Fibroblast of skin of left biceps (primary cell): Measurements from ENCODE around the gene ATP6V0A1.
A peak's percentile ranks its signal among the peaks of the same experiment; 100 is the strongest.
"Not testable (repeated sequence)": the region's sequence is repeated elsewhere in the genome, so short reads cannot be mapped to it uniquely, and the experiment has no call there.

ENCODE experiments used
- DNase-seq, 2 experiments: peaks; one replicate each; pipeline ENCODE4 v3.0.0-alpha.2; 2013; ENCODE audit warnings: low read depth in 2 of 2

ATP6V0A1 gene

DNA sequence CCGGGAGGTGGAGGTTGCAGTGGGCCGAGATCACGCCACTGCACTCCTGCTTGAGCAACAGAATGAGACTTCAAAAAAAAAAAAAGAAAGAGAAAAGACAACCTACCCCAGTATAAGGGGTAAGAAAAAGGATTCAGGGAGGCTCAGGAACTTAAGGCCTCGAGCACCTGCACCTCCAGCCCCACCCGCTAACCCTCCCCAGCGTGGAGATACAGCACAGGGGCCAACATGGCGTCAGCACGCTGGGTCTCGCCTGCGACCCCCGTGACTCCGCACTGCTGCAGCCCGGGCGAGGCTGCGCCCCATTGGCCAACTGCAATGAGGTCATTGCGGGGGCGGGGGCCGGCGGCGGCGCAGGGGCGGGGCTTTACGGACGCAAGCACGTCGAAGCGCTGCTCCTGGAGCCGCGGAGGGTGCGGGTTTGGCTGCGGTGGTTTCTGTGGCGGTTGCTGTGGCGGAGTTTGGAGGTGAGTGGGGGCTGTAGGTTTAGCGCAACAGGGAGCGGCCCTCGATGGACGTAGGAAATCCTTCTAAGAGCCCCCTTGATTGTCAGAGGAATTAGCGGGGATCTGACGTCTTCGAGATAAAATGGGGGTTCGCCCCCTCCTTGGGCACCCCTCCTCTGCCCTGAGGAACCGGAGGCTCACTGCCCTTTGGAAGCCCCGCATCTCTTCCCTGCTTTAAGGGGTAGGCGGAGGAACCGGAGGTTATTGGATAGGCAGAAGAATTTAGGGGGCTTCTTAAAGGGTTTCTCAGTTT is at the start of gene ATP6V0A1:
ATP6V0A1 (plus strand) TSS at position 382 of the 759 bp plus-strand sequence. CDS start 2,017 bp downstream, outside the sequence.
- DNase-seq: peak in 1 of 2 experiments; percentile 44

DNA sequence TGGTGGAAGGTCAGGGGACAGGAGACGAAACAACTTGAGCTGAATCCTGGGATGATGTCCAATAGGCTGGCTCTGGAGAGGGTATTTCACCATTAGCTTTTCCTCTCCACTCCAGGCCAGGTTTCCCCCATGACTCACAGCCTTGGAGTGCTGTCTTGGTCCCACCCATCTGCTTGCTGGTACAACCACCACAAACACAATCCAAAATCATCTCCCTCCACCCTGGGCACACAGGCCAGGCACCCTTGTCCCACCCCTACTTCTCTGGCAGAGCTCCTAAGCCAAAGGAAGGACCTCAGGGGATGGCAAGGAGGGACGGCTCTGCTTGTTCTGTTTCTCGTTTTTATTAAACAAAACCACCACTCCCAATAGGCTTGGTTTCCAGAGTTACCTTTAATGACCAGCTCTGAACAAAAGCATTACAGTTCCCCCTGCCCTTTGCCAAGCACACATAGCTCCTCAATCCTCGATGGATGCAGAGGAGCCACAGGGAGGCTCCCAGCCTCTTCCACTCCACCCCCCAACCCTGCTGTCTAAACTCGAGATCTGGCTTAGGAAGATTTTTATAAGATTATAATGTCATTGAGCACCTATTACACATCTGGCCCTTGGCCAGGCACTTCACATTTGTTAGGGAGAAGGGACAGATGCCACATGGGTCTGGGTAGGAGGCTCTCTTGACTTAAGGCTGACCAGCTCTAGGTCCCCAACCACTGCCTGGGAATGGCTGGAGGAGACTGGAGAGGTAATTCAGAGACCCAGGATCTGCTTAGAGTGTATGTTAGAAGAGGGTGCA is 49.0 kb upstream of the ATP6V0A1 start:
- DNase-seq: no peak

DNA sequence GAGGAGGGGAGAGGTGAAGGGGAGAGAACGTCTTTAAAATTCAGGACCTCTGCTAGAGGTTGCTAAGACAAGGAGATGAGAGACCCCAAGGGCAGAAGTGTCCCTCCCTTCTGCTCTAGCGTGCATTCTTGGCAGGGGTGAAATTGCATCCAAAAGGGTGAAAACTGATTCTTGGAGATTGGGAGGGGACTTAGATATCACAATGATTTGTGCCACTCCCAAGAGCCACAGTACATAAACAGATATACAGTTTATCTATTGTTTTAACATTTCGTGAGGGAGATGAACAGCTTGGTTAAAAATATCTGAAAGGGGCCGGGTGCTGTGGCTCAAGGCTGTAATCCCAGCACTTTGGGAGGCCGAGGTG is 48.4 kb upstream of the ATP6V0A1 start:
- DNase-seq: no peak

DNA sequence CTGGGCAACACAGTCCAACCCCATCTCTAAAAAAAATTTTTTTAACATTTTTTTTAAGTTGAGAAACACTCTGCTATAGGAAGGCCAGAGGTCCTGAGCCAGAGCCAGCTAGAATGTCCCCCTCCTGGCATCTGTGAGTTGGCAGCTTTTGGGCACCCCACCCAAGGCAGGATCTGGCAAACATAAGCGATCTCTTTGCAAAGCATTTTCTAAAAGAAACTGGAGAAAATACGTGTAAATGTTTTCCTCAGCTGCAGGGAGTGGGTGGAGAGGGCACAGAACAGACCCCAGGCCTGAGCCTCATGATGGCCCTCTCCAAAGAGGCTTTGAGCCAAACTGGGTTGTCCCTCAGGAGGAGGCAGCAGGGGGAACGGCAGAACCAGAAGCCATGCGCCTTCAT is 47.3 kb upstream of the ATP6V0A1 start:
- DNase-seq: no peak

DNA sequence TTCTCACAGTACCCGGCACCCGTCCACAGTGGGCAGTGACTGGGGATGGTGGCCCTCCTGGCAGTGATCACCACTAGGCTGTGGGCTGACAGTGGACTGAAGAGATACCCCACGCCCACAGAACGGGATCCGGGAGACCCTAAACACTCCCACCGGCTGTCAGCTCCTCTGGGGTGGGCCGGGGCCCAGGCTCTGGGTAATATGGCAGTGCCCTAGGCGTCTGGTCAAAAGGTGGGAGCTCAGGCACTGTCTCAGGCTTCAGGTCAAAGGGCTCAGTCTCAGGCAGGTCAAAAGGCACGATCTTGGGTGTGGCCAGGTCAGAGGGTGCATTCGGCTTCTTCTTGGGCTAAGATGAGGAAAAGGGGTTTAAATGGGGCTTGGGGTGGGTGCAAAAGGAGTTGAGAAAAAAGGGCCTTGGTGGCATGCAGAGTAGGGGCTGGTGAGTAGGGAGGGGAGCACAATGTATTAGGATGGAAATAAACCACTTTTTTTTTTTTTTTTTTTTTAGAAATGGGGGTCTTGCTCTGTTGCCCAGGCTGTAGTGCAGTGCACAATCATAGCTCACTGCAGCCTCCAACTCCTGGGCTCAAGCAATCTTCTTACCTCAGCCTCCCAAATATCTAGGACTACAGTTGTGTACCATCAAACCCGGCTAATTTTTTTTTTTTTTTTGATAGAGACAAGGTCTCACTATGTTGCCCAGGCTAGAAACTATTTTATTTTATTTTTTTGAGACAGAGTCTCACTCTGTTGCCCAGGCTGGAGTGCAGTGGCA is 46.6 kb upstream of the ATP6V0A1 start:
- DNase-seq: no peak

DNA sequence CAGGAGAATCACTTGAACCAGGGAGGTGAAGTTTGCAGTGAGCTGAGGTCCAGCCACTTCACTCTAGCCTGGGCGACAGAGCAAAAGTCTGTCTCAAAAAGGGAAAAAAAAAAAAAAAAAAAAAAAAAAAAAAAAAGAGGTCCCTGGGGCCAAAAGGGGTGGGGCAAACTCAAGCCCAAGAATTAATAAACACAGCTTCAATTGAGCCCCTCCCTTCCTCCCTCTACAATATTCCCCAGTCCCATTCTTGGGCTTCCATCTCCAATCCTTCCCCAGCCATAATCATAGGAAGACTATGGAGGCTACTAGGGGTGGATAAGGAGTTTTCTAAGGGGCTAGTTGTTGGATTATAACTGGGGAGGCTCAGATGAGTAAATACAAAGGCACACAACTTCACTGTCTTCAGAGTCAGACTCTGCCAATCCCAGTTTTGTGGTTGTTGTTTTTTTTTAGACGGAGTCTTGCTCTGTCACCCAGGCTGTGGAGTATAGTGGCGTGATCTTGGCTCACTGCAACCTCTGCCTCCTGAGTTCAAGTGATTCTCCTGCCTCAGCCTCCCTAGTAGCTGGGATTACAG is 45.1 kb upstream of the ATP6V0A1 start:
- no peak for DNase-seq

DNA sequence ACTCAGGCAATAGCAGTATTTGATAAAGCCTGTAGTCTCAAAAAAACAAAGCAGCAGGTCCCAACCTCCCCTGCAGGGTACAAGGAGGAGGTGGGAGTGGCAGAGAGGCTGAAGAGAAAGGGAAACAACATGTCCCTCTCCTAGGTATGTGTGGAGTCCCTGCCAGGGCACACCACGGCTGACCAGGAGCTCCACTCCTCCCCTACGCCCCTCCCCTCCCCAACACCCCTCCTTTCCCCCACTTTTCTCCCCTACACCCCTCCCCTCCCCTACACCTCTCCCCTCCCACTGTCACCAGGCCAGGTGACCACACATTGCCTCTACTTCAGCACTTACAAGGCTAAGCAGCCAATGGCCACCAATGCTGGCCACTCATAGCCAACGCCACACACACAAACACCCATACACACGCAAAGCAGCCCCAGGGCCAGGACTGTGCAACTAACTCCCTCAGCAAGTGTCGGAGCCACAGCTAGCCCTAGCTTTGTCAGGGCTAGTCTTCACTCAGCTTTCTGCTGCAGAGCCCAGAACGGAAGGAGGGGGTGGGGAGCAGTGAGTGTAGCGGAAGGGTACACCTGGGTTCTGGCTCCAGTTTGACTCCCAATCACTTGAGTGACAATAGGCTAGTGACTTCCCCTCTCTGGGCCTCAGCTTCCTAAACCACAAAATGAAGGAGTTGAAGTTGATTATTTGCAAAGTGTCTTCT is 43.8 kb upstream of the ATP6V0A1 start:
- no peak for DNase-seq

DNA sequence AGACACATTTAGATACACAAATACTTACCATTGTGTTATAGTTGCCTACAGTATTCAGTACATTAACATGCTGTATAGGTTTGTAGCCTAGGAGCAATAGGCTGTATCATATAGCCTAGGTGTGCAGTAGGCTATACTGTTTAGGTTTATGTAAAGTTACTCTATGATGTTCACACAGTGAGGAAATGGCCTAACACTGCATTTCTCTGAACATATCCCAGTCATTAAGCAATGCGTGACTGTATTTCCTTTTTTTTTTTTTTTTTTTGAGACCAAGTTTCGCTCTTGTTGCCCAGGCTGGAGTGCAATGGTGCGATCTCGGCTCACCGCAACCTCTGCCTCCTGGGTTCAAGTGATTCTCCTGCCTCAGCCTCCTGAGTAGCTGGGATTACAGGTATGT is 40.7 kb upstream of the ATP6V0A1 start:
- DNase-seq: not testable (repeated sequence)

DNA sequence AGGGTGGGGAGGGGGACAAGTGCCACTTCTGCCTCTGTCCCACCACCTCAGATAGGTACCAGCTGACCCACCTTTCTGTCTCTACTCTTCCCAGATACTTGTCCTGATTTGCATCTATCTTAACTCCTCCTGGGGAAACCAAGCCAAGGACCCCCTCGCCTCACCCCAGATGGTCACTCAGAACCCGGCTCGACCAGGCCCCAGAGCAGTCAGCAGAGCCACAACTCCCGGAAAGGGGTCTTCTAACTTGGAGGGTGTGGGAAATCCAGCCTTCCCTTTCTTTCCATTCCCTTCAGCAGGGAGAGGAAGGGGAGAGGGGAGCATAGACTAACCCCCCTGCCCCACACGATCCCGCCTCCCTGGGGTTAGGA is 37.6 kb upstream of the ATP6V0A1 start:
- DNase-seq: no peak

DNA sequence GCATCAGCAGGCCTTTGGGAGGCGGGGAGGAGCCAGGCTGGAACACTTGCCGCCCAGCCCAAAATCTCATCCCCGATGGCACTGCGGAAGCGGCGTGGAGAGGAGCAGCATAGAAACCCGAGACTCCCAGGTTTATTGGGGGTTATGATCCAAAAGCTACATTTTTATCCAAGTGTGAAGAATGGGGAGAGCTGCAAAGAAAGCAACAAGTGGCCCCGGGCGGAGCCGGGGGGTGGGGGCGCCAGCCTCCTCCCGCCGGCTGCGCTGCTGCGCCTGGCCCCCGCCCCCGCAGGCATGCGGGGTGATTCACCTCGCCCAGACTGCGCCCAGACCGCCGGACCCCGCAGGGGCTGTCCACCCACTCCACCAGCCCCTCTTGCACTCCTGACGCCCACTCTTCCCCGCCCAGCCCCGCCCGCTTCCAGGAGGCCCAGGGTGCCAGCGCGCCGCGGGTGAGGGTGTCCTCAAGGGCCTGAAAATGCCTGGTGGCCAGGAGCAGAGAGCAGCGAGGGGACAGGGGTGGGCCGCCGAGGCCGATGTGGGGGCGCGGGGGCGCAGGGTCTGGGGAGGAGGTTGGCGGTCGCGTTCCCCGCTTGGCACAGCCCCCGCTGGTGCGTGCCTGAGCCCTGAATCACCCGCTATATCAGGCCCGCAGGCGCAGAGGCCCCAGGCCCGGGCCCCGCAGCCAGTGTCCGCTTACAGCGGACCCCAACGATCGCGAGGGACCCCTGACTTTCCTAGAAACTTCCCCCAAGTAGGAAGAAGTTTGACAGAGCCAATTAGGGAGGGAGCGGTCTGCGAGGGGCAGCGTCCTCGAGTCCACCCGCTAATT is 37.0 kb upstream of the ATP6V0A1 start:
- no peak for DNase-seq

DNA sequence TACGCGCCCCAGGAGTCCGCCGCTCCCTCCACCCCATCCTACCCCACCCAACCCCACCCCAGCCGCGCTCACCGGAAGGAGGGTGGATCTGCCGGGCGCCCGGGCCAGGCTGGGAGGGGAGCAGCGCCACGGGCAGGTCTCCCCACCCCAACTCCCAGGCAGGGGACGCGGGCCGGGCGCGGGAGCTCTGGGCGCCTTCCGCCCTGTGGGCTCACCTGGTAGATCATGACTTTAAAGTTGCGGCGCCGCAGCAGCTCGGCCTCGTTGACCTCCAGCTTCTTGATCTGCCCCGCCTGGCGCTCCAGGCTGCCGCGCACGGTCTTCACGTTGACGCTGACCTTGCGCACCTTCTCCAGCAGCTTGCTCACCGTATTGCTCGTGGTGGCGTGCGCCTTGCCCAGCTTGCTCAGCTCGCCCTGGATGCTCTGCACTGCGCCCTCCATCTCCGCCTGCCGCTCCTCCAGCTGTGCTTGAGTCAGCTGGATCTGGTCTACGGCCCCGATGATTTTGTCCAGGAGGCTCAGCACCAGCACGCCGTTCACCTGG is 36.2 kb upstream of the ATP6V0A1 start:
- no peak for DNase-seq

DNA sequence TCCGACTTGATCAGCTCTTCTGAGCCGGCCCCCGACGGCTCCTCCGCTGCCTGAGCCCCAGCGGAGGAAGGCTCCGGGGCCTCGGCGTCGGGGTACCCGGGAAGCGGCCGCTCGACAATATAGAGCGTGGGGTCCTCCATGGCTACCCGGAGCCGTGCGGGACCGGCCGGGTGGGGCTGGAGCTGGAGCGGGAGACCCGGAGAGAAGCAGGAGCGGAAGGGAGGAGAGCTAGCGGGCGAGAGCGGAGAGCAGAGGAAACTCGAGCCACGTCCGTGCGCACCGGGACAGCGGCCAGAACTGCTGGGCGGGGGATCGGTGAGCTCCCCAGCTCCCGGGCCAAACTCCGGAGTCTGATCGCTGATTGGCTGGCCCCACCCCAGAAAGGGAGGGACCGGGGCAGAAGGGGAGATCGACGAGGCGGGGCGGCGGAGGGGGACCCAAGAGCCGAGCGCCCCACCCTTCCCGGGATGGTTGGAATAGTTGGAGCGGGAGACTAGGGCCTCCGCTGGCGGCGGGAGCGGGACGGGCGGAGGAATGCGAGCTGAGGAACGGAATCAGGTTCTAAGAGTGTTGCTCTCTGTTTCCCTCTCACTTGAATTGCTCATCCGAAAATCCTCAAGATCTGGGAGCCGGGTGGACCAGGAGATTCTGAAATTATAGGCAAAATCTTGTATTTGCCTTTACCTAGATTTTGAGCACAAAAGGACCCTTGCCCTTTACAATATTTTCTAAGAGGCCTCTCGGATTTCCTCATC is 35.5 kb upstream of the ATP6V0A1 start, which contains the start of gene CAVIN1:
CAVIN1 (minus strand) TSS at position 299 of the 755 bp plus-strand sequence; CDS start at position 140, 159 bp downstream.
- DNase-seq: peak; percentile 98 to 99

DNA sequence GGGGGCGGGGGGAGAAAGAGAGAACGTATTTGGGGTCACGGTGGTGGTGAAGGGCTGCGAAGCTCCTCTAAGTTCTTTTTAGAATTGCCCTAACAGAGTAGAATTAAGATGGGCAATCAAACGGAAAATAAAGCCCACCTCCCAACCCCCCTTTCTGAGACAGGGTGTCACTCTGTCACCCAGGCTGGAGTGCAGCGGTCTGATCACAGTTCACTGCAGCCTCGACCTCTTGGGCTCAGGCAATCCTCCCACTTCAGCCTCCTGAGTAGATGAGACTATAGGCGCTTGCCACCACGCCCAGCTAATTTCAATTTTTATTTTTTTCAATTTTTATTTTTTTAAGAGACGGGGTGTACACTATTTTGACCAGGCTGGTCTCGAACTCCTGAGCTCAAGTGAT is 34.9 kb upstream of the ATP6V0A1 start:
- no peak for DNase-seq

DNA sequence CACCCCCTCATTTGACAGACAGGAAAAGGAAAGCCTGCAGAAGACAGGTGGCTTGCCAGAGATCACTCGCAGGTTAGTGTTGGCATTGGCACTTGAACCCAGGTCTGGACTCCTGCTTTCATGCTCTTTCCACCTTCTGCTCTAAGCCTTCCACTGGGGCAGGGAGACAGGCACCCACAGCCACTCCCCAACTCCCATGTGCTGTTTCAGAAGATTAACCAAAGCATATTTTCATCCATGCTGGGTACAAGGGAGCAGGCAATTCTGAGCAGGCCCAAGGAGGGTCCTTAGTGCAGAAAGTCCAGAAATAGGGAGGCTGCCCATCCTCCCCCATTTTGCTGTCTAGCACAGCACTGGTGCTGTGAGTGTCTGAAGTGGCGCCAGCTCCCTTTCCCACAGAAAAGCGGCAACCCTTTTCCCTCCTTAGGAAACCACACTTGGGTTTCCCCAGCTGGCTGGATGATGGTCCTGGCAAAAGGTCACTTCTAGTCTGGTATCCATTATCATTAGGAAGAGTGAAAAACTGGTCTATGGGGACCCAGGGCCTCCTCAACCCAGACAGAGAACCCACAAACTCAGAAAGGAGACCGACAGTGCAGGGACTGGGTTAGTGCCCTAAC is 33.6 kb upstream of the ATP6V0A1 start:
- no peak for DNase-seq

DNA sequence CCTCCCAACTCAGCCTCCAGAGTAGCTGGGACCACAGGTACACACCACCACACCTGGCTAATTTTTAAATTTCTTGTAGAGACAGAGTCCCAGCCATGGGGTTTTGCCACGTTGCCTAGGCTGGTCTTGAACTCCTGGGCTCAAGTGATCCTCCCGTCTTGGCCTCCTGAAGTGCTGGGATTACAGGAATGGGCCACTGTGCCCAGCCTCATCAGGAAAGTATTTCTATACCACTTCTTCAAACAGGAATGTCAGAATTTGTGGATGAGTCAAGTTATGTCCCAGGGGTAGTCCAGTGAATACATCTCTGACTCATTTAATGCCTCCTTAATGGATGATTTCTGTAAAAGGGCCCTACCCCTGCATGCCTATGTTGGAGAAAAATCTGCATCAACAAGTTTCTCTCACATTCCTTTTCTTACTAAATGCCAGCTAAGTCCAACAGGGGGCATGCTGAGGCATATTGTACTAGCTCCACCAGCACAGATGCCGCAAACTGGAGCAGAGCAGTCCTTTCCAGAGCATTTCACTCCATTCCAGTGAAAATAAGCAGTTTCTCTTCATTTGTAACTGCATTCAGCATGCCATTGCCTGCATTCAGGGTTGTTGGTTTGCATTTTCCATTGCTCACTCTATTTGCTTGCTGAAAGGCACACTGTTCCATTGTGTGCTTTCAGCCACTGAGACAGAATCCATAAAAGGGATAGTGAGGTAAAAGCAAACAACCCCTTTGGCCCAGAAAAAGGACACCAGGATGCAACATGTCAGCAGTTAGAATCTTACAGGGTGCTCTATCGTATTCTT is 30.3 kb upstream of the ATP6V0A1 start:
- peak; percentile 98 for DNase-seq

DNA sequence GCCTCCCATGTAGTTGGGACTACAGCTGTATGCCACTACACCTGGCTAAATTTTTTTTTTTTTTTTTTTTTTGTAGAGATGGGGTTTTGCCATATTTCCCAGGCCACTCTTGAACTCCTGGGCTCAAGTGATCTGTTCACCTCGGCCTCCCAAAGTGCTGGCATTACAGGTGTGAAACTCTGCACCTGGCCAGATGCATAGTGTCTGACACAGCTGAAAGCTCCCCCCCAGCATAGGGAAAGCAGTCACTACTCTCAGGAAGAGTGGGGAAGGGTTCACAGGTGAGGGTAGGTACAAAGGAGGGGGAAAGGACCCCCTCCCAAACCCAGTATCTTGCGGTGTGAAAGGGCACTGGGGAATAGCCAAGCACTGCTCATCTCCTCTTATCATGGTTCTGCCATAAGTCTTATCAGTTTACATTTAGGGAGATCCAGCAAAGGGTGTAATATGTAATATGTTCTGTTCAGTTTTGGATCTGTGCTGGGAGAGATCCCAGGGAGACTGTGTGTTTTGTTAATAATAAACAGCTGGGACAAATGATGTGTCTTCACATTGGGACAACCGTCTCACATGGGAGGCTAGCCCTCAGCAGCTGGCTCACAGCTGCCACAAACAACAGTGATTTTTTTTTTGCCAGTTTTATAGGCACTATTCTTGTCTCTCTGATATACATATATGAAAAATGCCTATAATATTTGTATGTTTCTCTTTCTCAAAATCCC is 28.8 kb upstream of the ATP6V0A1 start:
- DNase-seq: no peak

DNA sequence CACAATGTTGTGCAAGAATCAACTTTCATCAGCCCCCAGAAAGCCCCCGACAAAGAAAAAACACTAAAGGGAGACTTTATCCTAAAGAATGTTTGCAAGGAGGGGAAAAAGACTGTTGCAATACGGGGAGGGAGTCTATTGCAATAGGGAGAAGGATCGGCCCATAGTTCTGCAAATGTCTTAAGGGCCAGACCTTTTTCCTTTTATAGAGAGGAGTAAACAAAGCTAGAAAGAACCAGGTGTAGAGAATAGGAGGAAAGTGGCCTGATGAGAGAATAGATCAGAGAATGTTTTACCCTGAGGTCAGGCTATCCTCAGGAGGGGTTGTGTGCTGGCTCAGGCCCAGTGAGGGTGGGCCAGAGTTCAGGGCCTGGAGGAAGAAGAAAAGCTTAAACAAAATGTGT is 26.9 kb upstream of the ATP6V0A1 start:
- DNase-seq: no peak
